CD4-positive, alpha-beta T cell (primary cell): ENCODE results near the gene ARVCF. TPM values are rescaled to one million over a fixed set of nuclear protein-coding genes. Genes with fewer than 3 reads are reported as not detected.

ENCODE experiments used
- ATAC-seq: fragments of 200-7000 bp; cut with Tn5 transposase; one replicate; pipeline ENCODE4 v1.10.0; 2022; ENCODE audit warnings: mild to moderate bottlenecking; ENCODE audit not compliant: poor library complexity
- CTCF ChIA-PET: fragments of 350-600 bp; sonication (Branson Sonifier 250); formaldehyde crosslinking; loops from one replicate; lab custom pipeline; 2021; ENCODE audit warnings: antibody characterized with exemption, inconsistent platforms; lab: Charles Lee
- POLR2A ChIA-PET: fragments of 350-600 bp; sonication (Branson Sonifier 250); formaldehyde crosslinking; loops from one replicate; lab custom pipeline; 2021; ENCODE audit warnings: antibody characterized with exemption, inconsistent platforms; lab: Charles Lee
- DNase-seq, 14 experiments: peaks; one replicate each; pipeline ENCODE4 v3.0.0-alpha.2; 2013 to 2020; ENCODE audit warnings: mixed read lengths in 2 of 14
- H3K27ac ChIP-seq, 2 donors: one replicate each; pipeline versions ENCODE4 v1.5.1 to v1.7.0; 2013; ENCODE audit warnings: low read length in 2 of 2, low read depth in 1 of 2, mild to moderate bottlenecking in 1 of 2
- H3K27me3 ChIP-seq, 2 experiments: 1 replicate in 1 of 2; 2 replicates in 1 of 2; pipeline versions ENCODE4 v1.6.1 to v1.7.0; 2013; ENCODE audit warnings: low read length in 2 of 2, control low read depth in 1 of 2, mild to moderate bottlenecking in 1 of 2, moderate library complexity in 1 of 2; ENCODE audit not compliant: insufficient read depth in 2 of 2, control insufficient read depth in 1 of 2
- H3K36me3 ChIP-seq: one replicate; pipeline ENCODE4 v1.6.1; 2013; ENCODE audit warnings: low read length, control low read depth; ENCODE audit not compliant: insufficient read depth
- H3K4me1 ChIP-seq: one replicate; pipeline ENCODE4 v1.6.1; 2013; ENCODE audit warnings: low read length, control low read depth; ENCODE audit not compliant: insufficient read depth
- H3K4me3 ChIP-seq: one replicate; pipeline ENCODE4 v1.5.1; 2013; ENCODE audit warnings: mild to moderate bottlenecking, low read length, moderate library complexity
- H3K9me3 ChIP-seq, 2 experiments: 1 replicate in 1 of 2; 2 replicates in 1 of 2; pipeline versions ENCODE4 v1.6.1 to v1.7.0; 2013; ENCODE audit warnings: low read length in 2 of 2, mild to moderate bottlenecking in 2 of 2, control low read depth in 1 of 2, moderate library complexity in 1 of 2; ENCODE audit not compliant: control insufficient read depth in 1 of 2, insufficient read depth in 1 of 2
- H3K27ac Mint-ChIP-seq: one replicate; pipeline ENCODE4 v1.8.0; 2020; ENCODE audit warnings: mixed read lengths
- H3K27me3 Mint-ChIP-seq: one replicate; pipeline ENCODE4 v1.8.0; 2021; ENCODE audit warnings: mixed read lengths
- H3K36me3 Mint-ChIP-seq: one replicate; pipeline ENCODE4 v1.8.0; 2021; ENCODE audit warnings: low read depth, mixed read lengths
- H3K4me1 Mint-ChIP-seq: one replicate; pipeline ENCODE4 v1.8.0; 2021; ENCODE audit warnings: low read depth, mixed read lengths
- H3K4me3 Mint-ChIP-seq: one replicate; pipeline ENCODE4 v1.8.0; 2020; ENCODE audit warnings: mild to moderate bottlenecking, mixed read lengths
- H3K9me3 Mint-ChIP-seq: one replicate; pipeline ENCODE4 v1.8.0; 2020; ENCODE audit warnings: mixed read lengths
- CTCF ChIP-seq: fragments of 200-600 bp; IDR thresholded peaks from one replicate; pipeline ENCODE4 v1.8.0; 2022; ENCODE audit warnings: antibody characterized with exemption, mild to moderate bottlenecking
- intact Hi-C, 2 experiments: fragments of 100-400 bp; cut with DNase I in 1 of 2; cut with micrococcal nuclease in 1 of 2; formaldehyde crosslinking; loops; one replicate each; pipeline versions ENCODE4 v1.15.1 to v1.9.0; 2023 to 2025; cut with DNase I, micrococcal nuclease
- total RNA-seq, 174 experiments: library from RNA in 2 of 174; stranded (reverse) in 2 of 174; gene quantifications; one replicate each; pipeline ENCODE4 v1.2.3 and lab custom pipeline; 2021 to 2026

The ARVCF gene
- total RNA-seq, 2 experiments from 2014 or later, result 2.2 to 2.5 TPM

GRCh38 chr22:19955241-19956128, 61.1 kb downstream of the ARVCF start:
- H3K9me3 ChIP-seq, result no peaks in the 10 kb centered on the region
- no peak overlapping the region for H3K4me3 ChIP-seq
- DNase-seq, result peak in 1 of 14 experiments; percentile 52
- Mint-ChIP-seq H3K9me3 (no peaks in the 10 kb centered on the region), H3K4me1 (peaks cover 7% of the 10 kb centered on the region), H3K4me3 (no peak overlapping the region), H3K27me3 (no peaks in the 10 kb centered on the region), H3K27ac (peak overlapping the region; percentile 48), H3K36me3 (peaks cover 4% of the 10 kb centered on the region)
- TF ChIP-seq CTCF, result no peak
- H3K4me1 ChIP-seq, result peaks cover 6% of the 10 kb centered on the region
- CTCF ChIA-PET, result no interaction called here
- H3K27me3 ChIP-seq, result no peaks in the 10 kb centered on the region
- POLR2A ChIA-PET, result no interaction called here
- peaks cover 7% of the 10 kb centered on the region for H3K36me3 ChIP-seq
- H3K27ac ChIP-seq, result no peak overlapping the region
- intact Hi-C loops, result no loop called here
- ATAC-seq, result no peak

DNA sequence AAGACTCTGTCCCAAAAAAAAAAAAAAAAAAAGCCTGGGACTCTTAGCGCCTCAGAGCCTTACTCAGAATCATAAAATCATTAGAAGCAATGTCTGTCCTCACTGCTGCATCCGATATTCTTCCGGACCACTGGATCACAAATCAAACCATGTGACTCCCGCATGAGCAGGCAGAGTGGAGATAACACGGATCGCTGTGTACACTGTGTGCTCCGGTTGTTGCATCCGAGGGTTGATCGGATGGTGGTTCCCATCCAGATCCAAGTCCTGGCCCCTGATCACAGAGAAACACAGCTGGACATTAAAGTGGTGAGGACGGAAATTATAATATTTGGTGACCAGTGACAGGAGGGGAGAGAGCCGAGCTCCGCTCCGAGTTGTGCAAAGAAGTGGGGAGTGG, 65.3 kb downstream of the ARVCF start:
- CTCF ChIA-PET, result no interaction called here
- H3K27me3 ChIP-seq, result no peaks in the 10 kb centered on the region
- DNase-seq, result no peak
- H3K9me3 Mint-ChIP-seq, result no peaks in the 10 kb centered on the region
- H3K27ac ChIP-seq, result no peak overlapping the region
- peaks cover 10% of the 10 kb centered on the region for H3K36me3 Mint-ChIP-seq
- H3K9me3 ChIP-seq, result no peaks in the 10 kb centered on the region
- no peak overlapping the region for H3K4me3 Mint-ChIP-seq
- H3K4me1 Mint-ChIP-seq, result peaks cover 20% of the 10 kb centered on the region
- no peak for ATAC-seq
- H3K27me3 Mint-ChIP-seq, result no peaks in the 10 kb centered on the region
- peaks cover 12% of the 10 kb centered on the region for H3K36me3 ChIP-seq
- no peak overlapping the region for H3K27ac Mint-ChIP-seq
- POLR2A ChIA-PET, result no interaction called here
- TF ChIP-seq CTCF, result no peak
- H3K4me1 ChIP-seq, result peaks cover 16% of the 10 kb centered on the region
- no peak overlapping the region for H3K4me3 ChIP-seq
- intact Hi-C loops, result no loop called here

DNA sequence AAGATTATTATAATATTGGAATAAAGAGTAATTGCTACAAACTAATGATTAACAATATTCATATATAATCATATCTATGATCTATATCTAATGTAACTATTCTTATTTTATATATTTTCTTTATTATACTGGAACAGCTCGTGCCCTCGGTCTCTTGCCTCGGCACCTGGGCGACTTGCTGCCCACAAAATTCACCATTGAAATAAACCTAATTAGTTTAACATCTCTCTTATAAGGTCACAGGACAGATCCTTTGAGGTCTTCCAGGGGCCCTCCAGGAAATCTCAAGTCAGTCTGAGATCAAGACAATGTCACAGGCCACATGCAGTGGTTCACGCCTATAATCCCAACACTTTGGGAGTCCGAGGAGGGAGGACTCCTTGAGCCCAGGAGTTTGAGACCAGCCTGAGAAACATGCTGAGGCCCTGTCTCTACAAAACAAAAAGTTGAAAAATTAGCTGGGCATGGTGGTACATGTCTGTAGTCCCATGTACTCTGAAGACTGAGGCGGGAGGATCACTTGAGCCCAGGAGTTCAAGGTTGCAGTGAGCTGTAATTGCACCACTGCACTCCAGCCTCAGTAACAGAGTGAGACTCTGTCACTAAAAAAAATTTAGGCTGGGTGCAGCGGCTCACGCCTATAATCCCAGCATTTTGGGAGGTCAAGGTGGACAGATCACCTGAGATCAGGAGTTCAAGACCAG, 68.4 kb downstream of the ARVCF start:
- peak; percentile 57 for TF ChIP-seq CTCF
- peaks cover 24% of the 10 kb centered on the region for H3K4me1 Mint-ChIP-seq
- Histone ChIP-seq H3K27ac (no peak overlapping the region), H3K4me3 (no peak overlapping the region), H3K27me3 (no peaks in the 10 kb centered on the region), H3K4me1 (peaks cover 20% of the 10 kb centered on the region), H3K36me3 (peaks cover 12% of the 10 kb centered on the region), H3K9me3 (no peaks in the 10 kb centered on the region)
- ChIA-PET POLR2A (no interaction called here), CTCF (interaction anchor here (1.2 kb wide), 2 partner anchors 38 to 218 kb away, joined by 3 to 6 read pairs; no protein-coding TSS in a partner anchor)
- no peak for ATAC-seq
- no peaks in the 10 kb centered on the region for H3K9me3 Mint-ChIP-seq
- DNase-seq, result no peak
- no peaks in the 10 kb centered on the region for H3K27me3 Mint-ChIP-seq
- intact Hi-C loops, result no loop called here
- peaks cover 10% of the 10 kb centered on the region for H3K36me3 Mint-ChIP-seq
- no peak overlapping the region for H3K4me3 Mint-ChIP-seq
- H3K27ac Mint-ChIP-seq, result no peak overlapping the region
